ENCODE measurements around the gene ACACA.
"Not testable (repeated sequence)": the region's sequence is repeated elsewhere in the genome, so short reads cannot be mapped to it uniquely, and the experiment has no call there.

ACACA gene

DNA sequence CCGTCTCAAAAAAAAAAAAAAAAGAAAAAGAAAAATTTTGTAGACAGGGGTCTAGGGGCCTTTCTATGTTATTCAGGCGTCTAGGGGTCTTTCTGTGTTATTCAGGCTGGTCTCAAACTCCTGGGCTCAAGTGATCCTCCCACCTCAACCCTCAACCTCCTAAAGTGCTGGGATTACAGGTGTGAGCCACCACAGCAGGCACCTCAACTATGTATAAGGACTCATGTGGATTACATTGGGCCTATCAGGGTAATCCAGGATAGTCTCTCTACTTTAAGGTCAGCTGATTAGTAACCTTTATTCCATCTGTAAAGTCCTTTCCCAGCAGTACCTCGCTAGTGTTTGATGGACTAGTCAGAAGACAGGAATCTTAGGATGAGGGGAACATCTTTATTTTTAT, 22.4 kb upstream of the ACACA start:
- no peaks in the 10 kb centered on the region for H3K9me3 ChIP-seq (ENCODE audit: control insufficient read depth in 2 of 2, low read length in 2 of 2)
- no peak overlapping the region for H3K9ac ChIP-seq (ENCODE audit: low read length in 2 of 2)
- H3K4me3 ChIP-seq (ENCODE audit: low read length in 2 of 2) = no peak overlapping the region
- H3K4me1 ChIP-seq (ENCODE audit: control insufficient read depth, insufficient read depth, low read length) = no peaks in the 10 kb centered on the region
- H3K36me3 ChIP-seq (ENCODE audit: control insufficient read depth in 2 of 2, insufficient read depth in 2 of 2, low read length in 2 of 2) = peaks cover 4 to 11% of the 10 kb centered on the region in 2 donors
- H3K27me3 ChIP-seq (ENCODE audit: control insufficient read depth in 1 of 2, insufficient read depth in 2 of 2, low read length in 2 of 2) = no peaks in the 10 kb centered on the region
- H3K27ac ChIP-seq (ENCODE audit: low read length) = no peak overlapping the region

DNA sequence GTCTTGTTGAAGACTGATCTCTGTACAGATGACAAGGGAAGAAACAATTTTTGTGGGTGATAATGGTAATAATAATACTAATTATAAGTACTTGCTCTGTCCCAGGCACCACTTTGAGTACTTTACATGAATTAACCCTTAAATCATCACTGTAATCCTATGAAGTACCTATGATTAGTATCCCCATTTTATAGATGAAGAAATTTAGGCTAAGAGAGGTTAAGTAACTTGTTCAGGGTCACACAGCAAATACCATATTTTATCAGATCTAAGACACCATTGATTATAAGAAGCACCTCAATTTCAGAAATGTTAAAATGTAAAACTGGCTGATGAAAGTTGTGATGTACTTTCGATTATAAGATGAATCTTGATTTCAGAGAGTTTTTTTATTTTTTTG, 18.6 kb upstream of the ACACA start:
- H3K36me3 ChIP-seq (ENCODE audit: control insufficient read depth in 2 of 2, insufficient read depth in 2 of 2, low read length in 2 of 2) = peaks cover 11 to 18% of the 10 kb centered on the region in 2 donors
- H3K4me3 ChIP-seq (ENCODE audit: low read length in 2 of 2) = no peak overlapping the region

DNA sequence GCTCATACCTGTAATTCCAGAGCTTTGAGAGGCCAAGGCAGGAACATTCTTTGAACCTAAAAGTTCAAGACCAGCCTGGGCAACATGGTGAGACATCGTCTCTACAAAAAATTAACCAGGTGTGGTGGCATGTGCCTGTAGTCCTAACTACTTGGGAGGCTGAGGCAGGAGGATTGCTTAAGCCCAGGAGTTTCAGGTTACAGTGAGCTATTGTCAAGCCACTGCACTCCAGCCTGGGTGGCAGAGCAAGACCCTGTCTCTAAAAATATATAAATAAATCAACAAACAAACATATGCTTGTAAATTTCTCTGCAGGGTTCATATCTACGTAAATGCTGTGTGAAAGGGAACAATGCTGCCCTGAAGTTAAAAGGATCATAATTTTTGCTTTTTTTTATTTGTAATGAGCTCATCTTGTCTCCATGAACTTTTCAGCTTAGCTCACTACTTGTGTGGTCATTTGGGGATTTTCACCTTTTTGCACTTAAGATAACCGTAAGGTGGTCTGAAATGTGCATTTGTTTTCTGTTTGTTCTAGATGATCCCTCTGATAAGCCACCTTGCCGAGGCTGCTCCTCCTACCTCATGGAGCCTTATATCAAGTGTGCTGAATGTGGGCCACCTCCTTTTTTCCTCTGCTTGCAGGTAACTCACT, 16.5 kb upstream of the ACACA start:
- Histone ChIP-seq H3K27ac (ENCODE audit: low read length) (no peak overlapping the region), H3K9ac (ENCODE audit: low read length in 2 of 2) (no peak overlapping the region), H3K4me3 (ENCODE audit: low read length in 2 of 2) (no peak overlapping the region), H3K4me1 (ENCODE audit: control insufficient read depth, insufficient read depth, low read length) (no peaks in the 10 kb centered on the region), H3K9me3 (ENCODE audit: control insufficient read depth in 2 of 2, low read length in 2 of 2) (no peaks in the 10 kb centered on the region), H3K36me3 (ENCODE audit: control insufficient read depth in 2 of 2, insufficient read depth in 2 of 2, low read length in 2 of 2) (peaks cover 16 to 18% of the 10 kb centered on the region in 2 donors), H3K27me3 (ENCODE audit: control insufficient read depth in 1 of 2, insufficient read depth in 2 of 2, low read length in 2 of 2) (no peaks in the 10 kb centered on the region)

More for the DNA sequence above, 18.6 kb upstream of the ACACA start:
- Histone ChIP-seq H3K27ac (ENCODE audit: low read length) (no peak overlapping the region), H3K27me3 (ENCODE audit: control insufficient read depth in 1 of 2, insufficient read depth in 2 of 2, low read length in 2 of 2) (no peaks in the 10 kb centered on the region), H3K4me1 (ENCODE audit: control insufficient read depth, insufficient read depth, low read length) (no peaks in the 10 kb centered on the region), H3K9ac (ENCODE audit: low read length in 2 of 2) (no peak overlapping the region), H3K9me3 (ENCODE audit: control insufficient read depth in 2 of 2, low read length in 2 of 2) (no peaks in the 10 kb centered on the region)

GRCh38 chr17:37417852-37418251, 11.2 kb upstream of the ACACA start:
- no peak overlapping the region for H3K9ac ChIP-seq (ENCODE audit: low read length in 2 of 2)
- no peaks in the 10 kb centered on the region for H3K27me3 ChIP-seq (ENCODE audit: control insufficient read depth in 1 of 2, insufficient read depth in 2 of 2, low read length in 2 of 2)
- peaks cover 13 to 15% of the 10 kb centered on the region in 2 donors for H3K36me3 ChIP-seq (ENCODE audit: control insufficient read depth in 2 of 2, insufficient read depth in 2 of 2, low read length in 2 of 2)
- no peaks in the 10 kb centered on the region for H3K4me1 ChIP-seq (ENCODE audit: control insufficient read depth, insufficient read depth, low read length)
- no peak overlapping the region for H3K27ac ChIP-seq (ENCODE audit: low read length)
- H3K4me3 ChIP-seq (ENCODE audit: low read length in 2 of 2) = no peak overlapping the region
- H3K9me3 ChIP-seq (ENCODE audit: control insufficient read depth in 2 of 2, low read length in 2 of 2) = no peaks in the 10 kb centered on the region

- no peaks in the 10 kb centered on the region for H3K27me3 ChIP-seq (ENCODE audit: control insufficient read depth in 1 of 2, insufficient read depth in 2 of 2, low read length in 2 of 2)
- no peaks in the 10 kb centered on the region for H3K9me3 ChIP-seq (ENCODE audit: control insufficient read depth in 2 of 2, low read length in 2 of 2)
- peaks cover 12 to 14% of the 10 kb centered on the region in 2 donors for H3K36me3 ChIP-seq (ENCODE audit: control insufficient read depth in 2 of 2, insufficient read depth in 2 of 2, low read length in 2 of 2)
- H3K9ac ChIP-seq (ENCODE audit: low read length in 2 of 2) = no peak overlapping the region
- H3K4me1 ChIP-seq (ENCODE audit: control insufficient read depth, insufficient read depth, low read length) = no peaks in the 10 kb centered on the region
- no peak overlapping the region for H3K4me3 ChIP-seq (ENCODE audit: low read length in 2 of 2)
- no peak overlapping the region for H3K27ac ChIP-seq (ENCODE audit: low read length)
These were observed 7.4 kb upstream of the ACACA start for GRCh38 chr17:37413875-37414519.

DNA sequence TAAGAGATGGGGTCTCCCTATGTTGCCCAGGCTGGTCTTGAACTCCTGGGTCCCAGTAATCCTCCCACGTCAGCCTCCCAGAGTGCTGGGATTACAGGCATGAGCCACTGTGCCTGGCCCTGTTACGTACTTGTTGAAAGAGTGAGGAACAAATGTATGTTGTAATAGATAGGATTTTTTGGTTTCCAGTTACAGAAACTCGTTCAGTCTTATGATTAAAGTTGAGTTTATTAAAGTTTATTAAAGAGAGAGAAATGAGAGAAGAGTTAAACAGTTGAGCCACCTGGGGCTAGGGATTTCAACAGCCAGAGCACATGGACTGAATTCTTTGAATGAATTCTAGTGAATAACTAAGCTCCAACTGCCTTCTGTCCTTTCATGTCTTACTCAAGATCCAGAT, 3.7 kb upstream of the ACACA start:
- H3K27ac ChIP-seq (ENCODE audit: low read length) = no peak overlapping the region
- H3K4me1 ChIP-seq (ENCODE audit: control insufficient read depth, insufficient read depth, low read length) = peaks cover 7% of the 10 kb centered on the region
- H3K9ac ChIP-seq (ENCODE audit: low read length in 2 of 2) = no peak overlapping the region

GRCh38 chr17:37408145-37408479, 1.5 kb upstream of the ACACA start:
- not testable (repeated sequence) for H3K27me3 ChIP-seq (ENCODE audit: control insufficient read depth in 1 of 2, insufficient read depth in 2 of 2, low read length in 2 of 2); H3K4me1 ChIP-seq (ENCODE audit: control insufficient read depth, insufficient read depth, low read length); H3K4me3 ChIP-seq (ENCODE audit: low read length in 2 of 2); H3K9me3 ChIP-seq (ENCODE audit: control insufficient read depth in 2 of 2, low read length in 2 of 2); H3K36me3 ChIP-seq (ENCODE audit: control insufficient read depth in 2 of 2, insufficient read depth in 2 of 2, low read length in 2 of 2); H3K9ac ChIP-seq (ENCODE audit: low read length in 2 of 2); H3K27ac ChIP-seq (ENCODE audit: low read length)

More for the DNA sequence above, 3.7 kb upstream of the ACACA start:
- peaks cover 11 to 12% of the 10 kb centered on the region in 2 donors for H3K36me3 ChIP-seq (ENCODE audit: control insufficient read depth in 2 of 2, insufficient read depth in 2 of 2, low read length in 2 of 2)
- no peak overlapping the region for H3K4me3 ChIP-seq (ENCODE audit: low read length in 2 of 2)
- no peaks in the 10 kb centered on the region for H3K9me3 ChIP-seq (ENCODE audit: control insufficient read depth in 2 of 2, low read length in 2 of 2)
- no peaks in the 10 kb centered on the region for H3K27me3 ChIP-seq (ENCODE audit: control insufficient read depth in 1 of 2, insufficient read depth in 2 of 2, low read length in 2 of 2)

DNA sequence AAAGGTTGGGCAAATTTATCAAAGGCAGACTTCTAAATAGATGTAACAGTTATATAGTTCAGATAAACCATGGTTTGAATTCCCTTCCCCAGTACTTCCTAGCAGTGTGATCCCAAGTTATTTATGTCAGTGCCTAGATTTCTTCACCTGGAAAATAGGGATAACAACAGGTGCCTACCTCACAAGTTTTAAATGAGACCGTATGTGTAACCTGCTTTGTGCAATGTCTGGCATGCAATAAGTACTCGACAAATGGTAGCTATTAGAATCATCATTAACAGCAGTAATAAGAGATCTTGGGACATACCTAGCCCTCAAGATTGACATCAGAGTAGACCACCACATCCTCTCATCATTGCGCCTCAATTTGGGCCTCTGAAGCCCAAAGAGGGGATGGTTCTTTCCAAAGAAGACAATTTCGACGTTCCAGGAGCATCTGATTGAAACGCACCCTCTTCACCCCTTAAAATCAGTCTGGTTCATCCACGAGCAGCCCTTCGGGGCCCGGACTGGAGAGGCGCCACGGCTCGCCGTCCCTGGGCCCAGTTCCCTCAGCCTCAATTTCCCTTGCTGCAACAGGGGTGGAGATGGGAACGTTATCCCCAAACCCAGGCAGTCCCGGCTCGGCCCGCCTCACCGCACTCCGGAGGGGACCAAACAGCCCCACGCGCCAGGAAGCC, 541 bp downstream of the ACACA start:
- H3K36me3 ChIP-seq (ENCODE audit: control insufficient read depth in 2 of 2, insufficient read depth in 2 of 2, low read length in 2 of 2) = peaks cover 0 to under 1% of the 10 kb centered on the region in 2 donors
- peak overlapping the region; percentile 87 to 90 for H3K4me3 ChIP-seq (ENCODE audit: low read length in 2 of 2)
- no peaks in the 10 kb centered on the region for H3K9me3 ChIP-seq (ENCODE audit: control insufficient read depth in 2 of 2, low read length in 2 of 2)
- H3K27me3 ChIP-seq (ENCODE audit: control insufficient read depth in 1 of 2, insufficient read depth in 2 of 2, low read length in 2 of 2) = no peaks in the 10 kb centered on the region
- H3K27ac ChIP-seq (ENCODE audit: low read length) = peak overlapping the region; percentile 19
- peaks cover 7% of the 10 kb centered on the region for H3K4me1 ChIP-seq (ENCODE audit: control insufficient read depth, insufficient read depth, low read length)
- H3K9ac ChIP-seq (ENCODE audit: low read length in 2 of 2) = peak overlapping the region; percentile 85 to 90

DNA sequence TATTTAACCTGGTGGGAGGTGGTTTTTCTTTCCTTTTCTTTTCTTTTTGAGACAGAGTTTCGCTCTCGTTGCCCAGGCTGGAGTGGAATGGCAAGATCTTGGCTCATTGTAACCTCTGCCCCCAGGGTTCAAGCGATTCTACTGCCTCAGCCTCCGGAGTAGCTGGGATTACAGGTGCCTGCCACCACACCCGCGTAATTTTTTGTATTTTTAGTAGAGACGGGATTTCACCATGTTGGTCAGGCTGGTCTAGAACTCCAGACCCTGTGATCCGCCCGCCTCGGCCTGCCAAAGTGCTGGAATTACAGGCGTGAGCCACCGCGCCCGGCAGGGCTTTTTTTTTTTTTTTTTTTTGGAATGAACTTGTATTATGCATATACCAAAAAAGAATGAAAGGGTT, 1.1 kb downstream of the ACACA start:
- not testable (repeated sequence) for H3K9me3 ChIP-seq (ENCODE audit: control insufficient read depth in 2 of 2, low read length in 2 of 2); H3K27me3 ChIP-seq (ENCODE audit: control insufficient read depth in 1 of 2, insufficient read depth in 2 of 2, low read length in 2 of 2); H3K4me1 ChIP-seq (ENCODE audit: control insufficient read depth, insufficient read depth, low read length); H3K27ac ChIP-seq (ENCODE audit: low read length); H3K36me3 ChIP-seq (ENCODE audit: control insufficient read depth in 2 of 2, insufficient read depth in 2 of 2, low read length in 2 of 2)
- Histone ChIP-seq H3K9ac (ENCODE audit: low read length in 2 of 2) (peak overlapping the region in 1 of 2 donors; percentile 85), H3K4me3 (ENCODE audit: low read length in 2 of 2) (peak overlapping the region; percentile 87 to 90)

- Histone ChIP-seq H3K4me3 (ENCODE audit: low read length in 2 of 2) (no peak overlapping the region), H3K36me3 (ENCODE audit: control insufficient read depth in 2 of 2, insufficient read depth in 2 of 2, low read length in 2 of 2) (no peaks in the 10 kb centered on the region), H3K9ac (ENCODE audit: low read length in 2 of 2) (no peak overlapping the region), H3K27ac (ENCODE audit: low read length) (no peak overlapping the region), H3K9me3 (ENCODE audit: control insufficient read depth in 2 of 2, low read length in 2 of 2) (no peaks in the 10 kb centered on the region), H3K4me1 (ENCODE audit: control insufficient read depth, insufficient read depth, low read length) (no peaks in the 10 kb centered on the region), H3K27me3 (ENCODE audit: control insufficient read depth in 1 of 2, insufficient read depth in 2 of 2, low read length in 2 of 2) (no peaks in the 10 kb centered on the region)
These were observed 6.1 kb downstream of the ACACA start for GRCh38 chr17:37400505-37400904.
